Skeletal muscle cell (primary cell): ENCODE results near the gene CRTC2.

Experiments
- DNase-seq: peaks from one replicate; pipeline ENCODE4 v3.0.0-alpha.2; 2010; ENCODE audit warnings: low read depth
- H3K4me3 ChIP-seq: 2 replicates; pipeline ENCODE4 v1.5.1; 2011; ENCODE audit warnings: low read depth, mild to moderate bottlenecking, control low read depth, low read length, moderate library complexity

The CRTC2 gene

GRCh38 chr1:153976819-153977249, 18.4 kb upstream of the CRTC2 start:
- DNase-seq, result no peak
- peak overlapping the region; percentile 98 for H3K4me3 ChIP-seq

DNA sequence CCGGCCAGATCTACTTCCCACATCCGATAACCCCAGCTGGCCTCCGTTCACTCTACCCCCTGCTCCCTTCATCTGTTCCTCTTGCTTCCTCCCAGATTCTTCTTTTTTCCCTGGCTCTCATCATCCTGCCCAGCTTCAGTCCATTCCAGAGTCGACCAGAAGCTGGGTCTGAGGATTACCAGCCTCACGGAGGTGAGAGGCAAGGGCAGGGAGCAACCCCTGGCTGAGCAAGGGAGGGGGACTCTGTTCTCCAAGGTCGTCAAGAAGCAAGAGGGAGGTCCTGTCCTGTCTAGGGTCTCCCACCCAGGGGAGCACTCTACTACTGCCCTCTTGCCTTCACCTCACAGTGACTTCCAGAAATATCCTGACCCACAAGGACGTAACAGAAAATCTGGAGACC, 15.1 kb upstream of the CRTC2 start:
- no peak overlapping the region for H3K4me3 ChIP-seq
- no peak for DNase-seq

DNA sequence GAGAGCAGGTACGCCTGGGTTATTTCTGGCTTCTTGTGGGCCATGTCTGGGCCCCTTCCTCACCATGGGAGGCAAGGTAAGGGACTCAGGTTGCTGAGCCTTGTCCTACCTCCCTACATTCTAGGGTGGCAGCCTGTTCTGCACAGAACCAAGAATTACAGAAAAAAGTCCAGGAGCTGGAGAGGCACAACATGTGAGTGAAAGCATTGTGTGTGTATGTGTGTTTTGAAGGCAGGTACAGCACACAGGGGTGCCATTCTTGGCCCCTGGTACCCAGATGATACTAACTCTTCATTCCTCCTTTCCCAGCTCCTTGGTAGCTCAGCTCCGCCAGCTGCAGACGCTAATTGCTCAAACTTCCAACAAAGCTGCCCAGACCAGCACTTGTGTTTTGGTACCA, 14.7 kb upstream of the CRTC2 start:
- no peak overlapping the region for H3K4me3 ChIP-seq
- DNase-seq, result no peak

- no peak for DNase-seq
- H3K4me3 ChIP-seq, result no peak overlapping the region
Observed at GRCh38 chr1:153970346-153970745, 11.9 kb upstream of the CRTC2 start.

DNA sequence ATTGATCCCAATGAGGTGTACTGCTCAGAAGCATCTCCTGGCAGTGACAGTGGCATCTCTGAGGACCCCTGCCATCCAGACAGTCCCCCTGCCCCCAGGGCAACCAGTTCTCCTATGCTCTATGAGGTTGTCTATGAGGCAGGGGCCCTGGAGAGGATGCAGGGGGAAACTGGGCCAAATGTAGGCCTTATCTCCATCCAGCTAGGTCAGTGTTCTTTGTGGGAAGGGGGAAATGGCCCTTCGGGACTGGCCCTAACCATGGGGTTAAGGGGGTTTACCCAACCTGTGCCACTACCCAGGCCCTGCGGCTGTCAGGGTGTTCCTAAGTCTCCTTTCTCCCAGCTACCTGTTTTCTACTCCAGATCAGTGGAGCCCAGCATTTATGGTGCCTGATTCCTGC, 10.6 kb upstream of the CRTC2 start:
- peak overlapping the region; percentile 63 for H3K4me3 ChIP-seq
- no peak for DNase-seq

- DNase-seq, result no peak
- peak overlapping the region; percentile 63 for H3K4me3 ChIP-seq
Observed at GRCh38 chr1:153968408-153968807, 10.0 kb upstream of the CRTC2 start.

DNA sequence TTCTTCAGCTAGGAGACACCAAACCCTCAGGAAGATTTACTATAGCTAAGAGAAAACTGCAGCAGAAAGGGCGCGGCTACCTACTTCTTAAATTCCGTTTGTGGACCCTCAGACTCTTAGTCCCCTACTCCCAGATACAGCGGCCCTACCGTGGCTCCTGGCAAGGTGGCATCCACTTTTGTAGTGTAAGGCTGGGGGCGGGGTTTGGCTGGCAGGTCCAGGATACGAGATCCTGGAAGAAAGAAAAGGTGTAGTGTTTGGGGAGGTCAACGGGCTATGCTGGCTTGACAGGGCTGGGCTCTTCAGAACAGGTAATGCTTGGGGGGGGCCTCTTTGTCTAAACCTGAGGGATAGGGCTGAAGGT, 9.6 kb upstream of the CRTC2 start:
- H3K4me3 ChIP-seq, result peak overlapping the region; percentile 63

GRCh38 chr1:153967107-153967999, 8.9 kb upstream of the CRTC2 start, which contains the start of gene CREB3L4:
TSS of gene CREB3L4 (plus strand) at chr1:153967902. CDS start at chr1:153968526, 624 bp downstream.
- H3K4me3 ChIP-seq, result peak within 1 kb of the TSS; percentile 63
- peak; percentile 97 for DNase-seq

More for the DNA sequence above, 9.6 kb upstream of the CRTC2 start:
- DNase-seq, result no peak

DNA sequence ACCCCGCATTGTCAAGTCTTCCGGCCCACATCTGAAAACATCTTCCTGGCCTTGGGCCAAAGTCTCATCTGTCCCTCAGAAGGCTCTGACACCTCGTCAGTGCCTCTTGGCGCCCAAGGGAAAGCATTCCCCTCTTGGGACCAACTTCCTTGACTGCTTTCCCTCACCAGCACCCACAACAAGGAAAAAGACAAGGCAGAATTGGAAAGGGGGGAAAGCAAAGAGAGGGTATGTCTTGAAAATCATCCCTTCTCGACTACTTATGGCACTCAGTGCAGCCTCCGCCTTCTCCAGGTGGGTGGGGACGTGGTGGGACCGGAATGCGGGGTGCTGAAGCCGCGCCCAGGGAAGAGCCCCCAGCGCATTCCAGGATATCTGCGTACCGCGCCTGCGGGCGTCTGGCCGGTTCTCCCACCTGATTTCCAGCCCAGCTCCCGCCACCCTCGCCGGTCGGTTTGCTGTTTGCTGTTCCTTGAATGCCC, 5.5 kb upstream of the CRTC2 start:
- peak overlapping the region; percentile 71 for H3K4me3 ChIP-seq
- DNase-seq, result no peak

DNA sequence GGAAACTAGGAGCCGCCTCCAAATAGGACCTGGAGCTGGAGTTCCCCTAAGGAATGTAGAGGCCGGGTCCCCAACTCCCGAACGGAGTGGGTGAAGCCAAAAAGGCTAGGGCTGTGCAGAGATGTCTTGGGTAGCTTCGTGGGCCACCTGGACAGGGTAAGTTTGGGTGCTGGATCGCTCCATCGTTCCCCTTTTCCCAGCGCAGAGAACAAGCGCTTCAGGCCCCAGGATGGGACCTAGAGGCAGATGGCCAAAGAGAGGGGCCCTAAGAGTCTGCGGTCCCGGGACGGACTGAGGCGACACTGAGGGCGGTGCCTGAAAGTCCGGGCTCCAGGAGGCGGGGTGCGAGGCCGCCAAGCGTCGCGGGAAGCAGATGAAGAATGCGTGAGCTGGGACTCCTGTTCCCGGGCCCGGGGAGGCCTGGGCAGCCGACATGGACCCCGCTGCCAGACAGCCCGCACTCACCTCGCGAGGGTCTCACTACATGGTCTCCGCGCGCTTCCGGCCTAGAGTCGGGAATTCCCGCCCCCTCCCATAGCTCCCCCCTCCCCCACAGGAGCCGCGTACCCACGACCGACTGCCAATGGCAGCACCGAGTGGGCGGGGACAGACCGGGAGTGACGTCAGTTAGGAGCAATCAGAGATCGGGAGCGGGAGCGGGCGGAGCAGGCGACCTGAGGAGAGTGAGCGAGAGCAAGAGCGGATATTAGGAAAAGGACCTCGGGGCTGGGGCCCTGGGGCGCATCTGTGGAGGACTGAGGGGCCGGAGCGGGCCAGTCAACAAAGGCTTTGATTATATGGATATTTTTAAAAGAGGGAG, 4.8 kb upstream of the CRTC2 start, which contains the start of gene SLC39A1:
Gene SLC39A1, minus strand, starts transcription at position 508 of the 820 bp plus-strand sequence. CDS start 822 bp downstream, outside the sequence.
- peak within 1 kb of the TSS; percentile 71 for H3K4me3 ChIP-seq
- peak; percentile 87 for DNase-seq

GRCh38 chr1:153962088-153963029, 3.9 kb upstream of the CRTC2 start:
- DNase-seq, result no peak
- peak overlapping the region; percentile 71 for H3K4me3 ChIP-seq

DNA sequence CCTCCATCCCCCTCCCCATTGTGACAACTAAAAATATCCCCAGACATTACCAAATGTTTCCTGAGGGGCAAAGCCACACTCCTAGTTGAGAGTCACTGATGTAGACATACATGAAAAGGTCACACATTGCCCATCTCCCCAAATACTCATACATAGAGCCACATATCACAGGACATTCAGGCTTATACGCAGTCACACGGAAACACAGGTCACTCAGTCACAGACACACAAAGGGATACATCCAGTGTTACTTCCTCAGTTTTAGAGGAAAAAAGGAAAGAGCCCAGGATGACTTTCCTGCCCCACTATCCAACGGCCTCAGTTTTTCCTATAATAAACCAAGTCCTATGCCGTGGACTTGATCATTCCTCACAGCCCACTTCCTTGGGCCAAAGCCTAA, 3.0 kb upstream of the CRTC2 start:
- DNase-seq, result no peak
- peak overlapping the region; percentile 71 for H3K4me3 ChIP-seq

DNA sequence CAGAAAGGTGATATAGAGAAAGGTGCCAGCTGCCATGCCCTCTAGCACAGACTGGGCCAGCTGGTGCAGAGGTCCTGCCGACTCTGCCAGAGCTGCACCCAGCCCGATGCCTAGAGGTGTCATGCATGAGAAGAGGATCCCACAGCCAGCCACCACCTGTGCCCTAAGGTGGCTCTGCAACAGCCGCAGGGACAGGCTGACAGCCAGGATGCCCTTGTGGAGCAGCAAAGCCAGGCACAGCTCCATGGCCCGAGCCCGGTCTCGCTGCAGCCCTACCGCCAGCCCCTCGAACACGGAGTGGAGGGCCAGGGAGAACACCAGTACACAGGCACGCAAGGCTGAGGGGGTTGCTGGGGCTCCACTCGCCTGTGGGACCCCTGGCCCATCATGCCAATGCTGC, 1.8 kb upstream of the CRTC2 start:
- DNase-seq, result no peak
- no peak overlapping the region for H3K4me3 ChIP-seq

DNA sequence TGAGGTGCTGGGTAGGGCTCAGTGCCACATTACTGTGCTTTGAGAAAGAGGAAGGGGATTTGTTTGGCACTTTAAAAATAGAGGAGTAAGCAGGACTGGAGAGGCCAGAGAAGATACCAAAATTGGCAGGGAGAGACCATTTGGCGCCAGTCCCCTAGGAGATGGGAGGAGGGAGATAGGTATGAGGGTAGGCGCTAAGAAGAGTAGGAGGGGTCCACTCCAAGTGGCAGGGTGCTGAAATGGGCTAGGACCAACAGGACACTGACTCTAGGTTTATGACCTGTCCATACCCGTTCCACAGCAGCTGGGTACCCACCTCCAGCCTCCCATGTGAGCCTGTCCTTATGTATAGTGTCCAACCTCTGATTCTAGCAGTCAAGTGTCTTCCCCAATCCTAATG, 1.0 kb upstream of the CRTC2 start:
- no peak overlapping the region for H3K4me3 ChIP-seq

DNA sequence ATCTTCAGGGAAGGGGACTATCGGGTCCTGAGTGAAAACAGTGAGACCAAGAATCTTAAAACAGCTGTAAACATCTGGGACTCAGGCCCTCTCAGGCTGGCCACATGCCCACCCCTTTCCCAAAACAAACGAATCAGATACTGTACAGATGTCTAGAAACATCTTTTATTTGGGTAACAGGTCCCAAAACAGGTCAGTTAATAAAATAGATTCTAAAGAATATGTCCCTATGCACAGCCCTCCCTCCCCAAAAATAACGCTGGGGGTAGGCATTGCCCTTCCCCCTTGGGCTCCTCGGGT, 499 bp upstream of the CRTC2 start:
- H3K4me3 ChIP-seq, result no peak overlapping the region
- no peak for DNase-seq

More for the DNA sequence above, 1.0 kb upstream of the CRTC2 start:
- DNase-seq, result no peak

DNA sequence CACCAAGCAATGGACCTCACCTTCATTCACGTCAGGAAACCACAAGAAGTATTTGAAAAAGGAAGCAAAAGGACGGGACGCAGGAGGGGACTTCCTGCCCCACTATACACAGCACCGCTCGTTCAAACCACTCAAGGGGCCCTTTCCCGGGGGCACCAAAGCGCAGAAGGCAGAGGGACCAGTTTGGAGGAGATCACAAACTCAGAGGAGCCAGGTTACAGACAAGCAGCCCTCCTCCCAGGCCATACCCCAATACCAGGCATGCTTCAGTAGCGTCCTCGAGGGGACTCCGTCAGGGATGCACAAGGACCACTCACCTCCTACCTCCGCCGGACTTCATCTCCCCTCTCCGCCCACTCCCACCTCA, 685 bp downstream of the CRTC2 start:
- no peak for DNase-seq
- peak overlapping the region; percentile 76 for H3K4me3 ChIP-seq

DNA sequence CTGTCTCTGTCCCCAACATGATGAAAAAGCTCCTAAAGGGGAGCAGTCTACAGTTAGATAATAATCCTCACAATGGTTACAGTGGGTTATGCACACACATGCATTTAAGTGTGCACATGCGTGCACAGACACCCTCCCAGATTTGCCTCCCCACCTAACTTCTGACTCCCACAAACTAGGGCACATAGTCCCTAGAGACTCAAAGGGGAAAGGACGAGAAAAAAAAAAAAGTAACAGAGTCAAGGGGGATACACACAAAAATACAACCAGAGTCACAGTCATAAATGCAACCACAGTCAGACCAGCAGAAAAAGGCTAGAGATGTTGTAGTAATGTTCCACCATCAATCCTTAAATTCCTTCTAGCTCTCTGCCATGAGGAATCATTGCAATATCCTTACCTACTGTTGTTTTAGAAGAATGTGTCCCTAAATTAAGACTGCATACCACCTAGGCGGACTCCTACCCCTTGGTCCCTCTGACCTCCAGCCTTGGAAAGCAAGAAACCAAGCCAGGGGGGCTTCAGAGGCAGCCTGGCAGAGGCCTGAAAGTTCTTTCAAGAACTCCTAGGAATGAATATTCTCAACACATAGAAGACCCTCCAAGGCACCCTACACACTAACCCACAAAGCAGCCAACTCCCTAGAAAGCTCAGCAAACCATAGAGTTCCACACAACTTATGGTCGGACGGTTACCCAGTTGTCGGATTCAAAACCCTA, 1.3 kb downstream of the CRTC2 start:
- no peak for DNase-seq
- H3K4me3 ChIP-seq, result peak overlapping the region; percentile 76

GRCh38 chr1:153954826-153955225, 3.6 kb downstream of the CRTC2 start:
- no peak for DNase-seq

More at GRCh38 chr1:153954826-153955225, 3.6 kb downstream of the CRTC2 start:
- H3K4me3 ChIP-seq, result no peak overlapping the region
